HG03520 (cell line): ENCODE measurements around the gene APLP2.
"Not testable (repeated sequence)": the region's sequence is repeated elsewhere in the genome, so short reads cannot be mapped to it uniquely, and the experiment has no call there.

ENCODE experiments used
- ATAC-seq: cut with Tn5 transposase; IDR thresholded peaks from one replicate; pipeline ENCODE4 v1.9.1; 2021; ENCODE audit warnings: mild to moderate bottlenecking, moderate library complexity; ENCODE audit not compliant: unreplicated experiment

Gene APLP2

DNA sequence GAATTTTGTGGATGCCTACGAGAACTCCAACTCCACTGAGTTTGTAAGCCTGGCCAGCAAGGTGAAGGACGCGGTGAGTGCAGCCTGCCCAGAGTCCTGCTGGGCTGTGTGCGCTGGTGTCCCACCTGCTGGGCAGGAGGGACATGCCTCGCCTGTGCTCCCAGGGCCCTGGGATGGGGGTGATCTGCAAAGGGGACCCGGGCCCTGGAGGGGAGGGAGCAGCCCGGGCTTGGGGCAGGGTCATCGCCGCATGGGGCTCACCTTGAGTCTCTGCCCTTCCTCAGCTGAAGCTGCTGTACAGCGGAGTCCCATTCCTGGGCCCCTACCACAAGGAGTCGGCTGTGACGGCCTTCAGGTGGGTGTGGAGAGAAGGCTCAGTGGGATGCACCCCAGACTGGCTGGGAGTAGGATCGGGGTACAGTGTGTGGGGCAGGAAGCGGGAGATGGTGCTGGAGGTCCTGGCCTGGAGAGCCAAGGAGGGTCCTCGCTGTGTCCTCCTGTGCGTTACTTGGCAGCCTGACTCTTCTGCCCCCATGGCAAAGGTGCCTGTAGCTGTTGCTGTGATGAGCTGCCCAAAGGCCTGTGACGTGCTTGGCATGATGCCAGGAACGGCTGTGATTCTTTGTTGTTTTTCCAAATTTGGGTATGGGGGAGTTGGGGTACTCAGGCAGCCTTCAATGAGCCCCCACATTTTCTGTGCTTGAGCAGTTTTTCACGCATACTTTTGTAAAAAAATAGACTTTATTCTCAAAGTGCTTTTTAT lies 119.1 kb downstream of the APLP2 start:
- no peak for ATAC-seq

GRCh38 chr11:130189492-130190210 lies 120.0 kb downstream of the APLP2 start:
- no peak for ATAC-seq

DNA sequence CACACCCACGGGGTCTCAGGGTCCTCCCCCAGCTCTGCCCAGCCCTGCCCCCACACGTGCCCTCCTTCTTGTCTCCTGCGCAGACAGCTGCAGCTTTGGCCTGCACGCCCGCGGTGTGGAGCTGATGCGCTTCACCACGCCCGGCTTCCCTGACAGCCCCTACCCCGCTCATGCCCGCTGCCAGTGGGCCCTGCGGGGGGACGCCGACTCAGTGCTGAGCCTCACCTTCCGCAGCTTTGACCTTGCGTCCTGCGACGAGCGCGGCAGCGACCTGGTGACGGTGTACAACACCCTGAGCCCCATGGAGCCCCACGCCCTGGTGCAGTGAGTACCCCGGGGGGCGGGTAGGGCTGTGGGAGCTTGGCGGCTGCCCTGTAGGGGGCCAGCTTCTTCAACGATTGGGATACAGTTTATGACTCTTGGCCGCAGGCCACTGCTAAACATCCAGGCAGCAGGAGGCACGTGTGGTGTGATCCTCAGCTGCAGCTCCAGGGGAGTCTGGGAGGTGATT lies 120.7 kb downstream of the APLP2 start:
- no peak for ATAC-seq

DNA sequence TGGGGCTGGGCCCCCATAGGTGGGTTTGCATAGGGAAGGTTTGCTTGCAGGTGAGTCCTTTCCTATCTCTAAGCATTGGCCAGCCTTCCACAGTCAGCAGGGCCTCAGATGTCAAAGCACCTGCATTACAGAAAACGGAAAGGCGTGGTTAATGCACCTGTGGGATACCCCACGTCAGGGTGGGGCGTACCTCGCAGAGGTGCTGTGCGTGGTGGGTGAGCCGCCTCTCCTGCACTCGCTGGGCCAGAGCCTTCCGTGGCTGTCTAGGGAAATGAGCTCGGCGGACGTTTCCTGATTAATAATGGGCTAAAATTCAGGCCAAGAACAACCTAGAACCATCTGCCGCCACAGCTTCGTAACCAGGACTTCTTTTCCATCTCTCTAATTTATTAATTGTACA lies 122.2 kb downstream of the APLP2 start:
- ATAC-seq, result no peak

DNA sequence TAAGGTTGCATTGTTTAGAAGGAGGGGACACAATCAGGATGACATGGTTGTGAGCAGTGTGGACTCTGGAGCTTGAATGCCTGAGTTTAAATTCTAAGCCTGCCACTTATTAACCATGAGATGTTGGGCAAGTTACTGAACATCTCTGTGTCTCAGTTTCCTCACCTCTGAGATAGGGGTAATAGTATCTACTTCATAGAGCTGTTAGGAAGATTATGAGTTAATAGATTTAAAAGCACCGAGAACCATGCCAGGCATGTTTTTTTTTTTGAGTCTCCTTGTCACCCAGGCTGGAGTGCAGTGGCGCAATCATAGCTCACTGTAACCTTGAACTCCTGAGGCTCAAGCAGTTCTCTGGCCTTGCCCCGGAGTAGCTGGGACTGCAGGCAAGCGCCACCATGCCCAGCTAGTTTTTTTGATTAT lies 123.2 kb downstream of the APLP2 start:
- no peak for ATAC-seq

- ATAC-seq, result not testable (repeated sequence)
These were observed 123.9 kb downstream of the APLP2 start for GRCh38 chr11:130193551-130193950.
